Right lobe of liver (tissue), 4 donors: Measurements from ENCODE around the gene HELT.

Experiments used
- CTCF ChIP-seq, 4 donors: fragments of 200-600 bp in 3 of 4; fragments of 450-650 bp in 1 of 4; IDR thresholded peaks; one replicate each; pipeline versions ENCODE4 v1.5.1 to v1.8.0; 2016 to 2022; ENCODE audit warnings: antibody characterized with exemption in 4 of 4, mild to moderate bottlenecking in 2 of 4
- POLR2A ChIP-seq: fragments of 450-650 bp; IDR thresholded peaks from one replicate; pipeline ENCODE4 v1.6.1; 2017; ENCODE audit warnings: antibody characterized with exemption, mild to moderate bottlenecking
- donor health status: DM: no; HTN: no; CAD: no.
- donor health status: DM: no; HTN: no; CAD: no.
- donor health status: DM: no; HTN: yes; CAD: no.

GRCh38 chr4:184993247-184993646 lies 25.0 kb upstream of the HELT start:
- TF ChIP-seq CTCF (IDR thresholded peaks at IDR 0.05), result no peak
- no peak for TF ChIP-seq POLR2A
